Measurements from ENCODE around the gene ATG14.

DNA sequence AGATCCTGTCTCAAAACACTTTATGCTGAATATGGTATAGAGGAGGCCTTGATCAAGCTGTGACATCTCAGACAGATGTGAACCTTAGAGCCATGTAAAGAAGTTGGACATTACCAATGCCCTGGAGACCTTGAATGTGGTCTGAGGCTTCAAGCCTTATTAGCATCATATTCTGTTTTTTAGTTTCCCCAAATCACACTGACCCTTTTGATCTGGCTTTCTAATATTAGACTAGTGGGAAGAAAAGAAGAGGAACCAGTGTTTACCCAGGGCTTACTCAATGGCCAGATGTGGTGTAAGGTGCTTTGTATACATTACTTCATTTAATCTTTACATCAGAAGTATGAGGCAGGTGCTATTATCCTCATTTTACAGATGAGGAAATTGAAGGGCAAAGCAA, 39.4 kb upstream of the ATG14 start:
- TF ChIP-seq EZH2 (IDR thresholded peaks at IDR 0.05; ENCODE audit: insufficient read depth, poor library complexity, severe bottlenecking) (no peak), EZH2phosphoT487 (IDR thresholded peaks at IDR 0.05; ENCODE audit: insufficient read depth, low read depth) (no peak)

Data from GM23248 (cell line).